ENCODE results near the gene GMPPB. TPM values are rescaled to one million over a fixed set of nuclear protein-coding genes. Genes with fewer than 3 reads are reported as not detected.
"Not testable (repeated sequence)": the region's sequence is repeated elsewhere in the genome, so short reads cannot be mapped to it uniquely, and the experiment has no call there.

GMPPB gene
- total and polyA plus RNA-seq, 2 of the 8 experiments (the other 6 are each of a cell fraction or from before 2014, with no cell fraction given), result 20.9 to 23.9 TPM

GRCh38 chr3:49695350-49696015 is 28.3 kb downstream of the GMPPB start:
- H2BK5ac ChIP-seq (ENCODE audit: low read depth, low read length); H4K20me1 ChIP-seq (replicated peaks in 1 of 2; ENCODE audit: control insufficient read depth in 1 of 2, insufficient read depth in 2 of 2, low read length in 2 of 2); H2BK120ac ChIP-seq (replicated peaks; ENCODE audit: low read depth, low read length); H2BK12ac ChIP-seq (ENCODE audit: low read depth, low read length); H3K36me3 ChIP-seq (ENCODE audit: control insufficient read depth in 2 of 4, insufficient read depth in 4 of 4, low read length in 3 of 4); H2BK15ac ChIP-seq (ENCODE audit: low read length); H2BK20ac ChIP-seq (ENCODE audit: low read length); H2AK5ac ChIP-seq (ENCODE audit: low read depth, low read length); H3K79me1 ChIP-seq (ENCODE audit: low read depth, low read length); POLR2A ChIA-PET (ENCODE audit: partially characterized antibody); H3K9me3 ChIP-seq (ENCODE audit: insufficient read depth in 2 of 2, low read depth in 1 of 2, low read length in 1 of 2); H3K4me1 ChIP-seq (replicated peaks in 1 of 4; ENCODE audit: control insufficient read depth in 3 of 4, insufficient read depth in 4 of 4, low read length in 3 of 4); H3K27me3 ChIP-seq (replicated peaks in 1 of 4; ENCODE audit: control insufficient read depth in 3 of 4, extremely low read depth in 1 of 4, insufficient read depth in 3 of 4, low read length in 3 of 4); DNase-seq (ENCODE audit: low read depth in 1 of 2, low spot score in 2 of 2); H3K9ac ChIP-seq (replicated peaks in 1 of 4; ENCODE audit: extremely low read depth in 1 of 4, low read depth in 3 of 4, low read length in 3 of 4); H4K91ac ChIP-seq (replicated peaks; ENCODE audit: insufficient read length, low read length); H3K4me3 ChIP-seq (ENCODE audit: extremely low read depth in 1 of 4, insufficient read depth in 2 of 4, low read depth in 3 of 4, low read length in 4 of 4); H3K14ac ChIP-seq (ENCODE audit: insufficient read length); H3K79me2 ChIP-seq (ENCODE audit: control insufficient read depth in 1 of 2, insufficient read depth in 2 of 2, low read length in 2 of 2); H4K5ac ChIP-seq (ENCODE audit: insufficient read length, low read depth, low read length); H3K23me2 ChIP-seq (ENCODE audit: low read depth, low read length); H3K4ac ChIP-seq (replicated peaks; ENCODE audit: insufficient read length, low read depth, low read length); H4K8ac ChIP-seq (ENCODE audit: extremely low read depth, insufficient read depth, low read length); FAIRE-seq; H3K18ac ChIP-seq (ENCODE audit: extremely low read depth, low read length); H3K23ac ChIP-seq (ENCODE audit: insufficient read length); H2AFZ ChIP-seq (ENCODE audit: low read length); H3K56ac ChIP-seq (replicated peaks; ENCODE audit: insufficient read length, low read depth, low read length); H3K4me2 ChIP-seq (ENCODE audit: insufficient read depth in 1 of 2, low read depth in 2 of 2, low read length in 2 of 2); H3K27ac ChIP-seq (ENCODE audit: low read depth, low read length): not testable (repeated sequence)
- CTCF ChIA-PET (ENCODE audit: partially characterized antibody), result interaction anchor here (0.7 kb wide), 1 partner anchor 16 kb away, joined by 3 read pairs; no protein-coding TSS in a partner anchor
- 83% methylated on average over 2 of the region's 4 CpGs; no CpG with 5 or more reads in 1 of the 2 experiments for WGBS, 2 experiments (ENCODE audit: extremely low coverage in 1 of 2, insufficient coverage in 1 of 2, insufficient read length in 1 of 2, insufficient replicate concordance in 2 of 2, low coverage in 1 of 2, low lambda C conversion rate in 2 of 2, missing lambda C conversion rate in 1 of 2)

Data from H1 (cell line).